Fibroblast of lung (primary cell): ENCODE measurements around the gene PDE3A. TPM values are rescaled to one million over a fixed set of nuclear protein-coding genes. Genes with fewer than 3 reads are reported as not detected.

Experiments used
- DNase-seq, 2 donors: peaks; one replicate each; pipeline versions ENCODE4 v3.0.0 to v3.0.0-alpha.2; 2010; ENCODE audit warnings: low read depth in 2 of 2
- H2AFZ ChIP-seq: 2 replicates; pipeline ENCODE4 v1.5.1; 2012; ENCODE audit warnings: low read length, control low read depth, inconsistent platforms
- H3K27ac ChIP-seq: 2 replicates; pipeline ENCODE4 v1.5.1; 2011; ENCODE audit warnings: low read length, control low read depth; ENCODE audit not compliant: insufficient read depth
- H3K27me3 ChIP-seq: 2 replicates; pipeline ENCODE4 v1.5.1; 2011; ENCODE audit warnings: mild to moderate bottlenecking, low read length; ENCODE audit not compliant: control insufficient read depth, insufficient read depth
- H3K36me3 ChIP-seq: 2 replicates; pipeline ENCODE4 v1.5.1; 2011; ENCODE audit warnings: low read length; ENCODE audit not compliant: control insufficient read depth, insufficient read depth
- H3K4me1 ChIP-seq: 2 replicates; pipeline ENCODE4 v1.5.1; 2011; ENCODE audit warnings: low read length; ENCODE audit not compliant: control insufficient read depth, insufficient read depth; ENCODE audit errors: extremely low read depth
- H3K4me2 ChIP-seq: 2 replicates; pipeline ENCODE4 v1.5.1; 2011; ENCODE audit warnings: low read length, control low read depth; ENCODE audit not compliant: insufficient read depth; ENCODE audit errors: extremely low read depth
- H3K4me3 ChIP-seq, 4 experiments: fragments of 200-600 bp in 1 of 4; sonication (generic) in 1 of 4; replicated peaks in 1 of 4; 2 replicates each; pipeline ENCODE4 v1.5.1; 2011 to 2016; ENCODE audit warnings: low read length in 4 of 4, low read depth in 3 of 4, mild to moderate bottlenecking in 3 of 4, control low read depth in 2 of 4, inconsistent platforms in 1 of 4, mixed read lengths in 1 of 4; ENCODE audit not compliant: insufficient read depth in 1 of 4; ENCODE audit errors: control extremely low read depth in 1 of 4
- H3K79me2 ChIP-seq: 2 replicates; pipeline ENCODE4 v1.5.1; 2012; ENCODE audit warnings: mild to moderate bottlenecking, low read length, inconsistent platforms; ENCODE audit not compliant: control insufficient read depth, insufficient read depth
- H3K9ac ChIP-seq: 2 replicates; pipeline ENCODE4 v1.5.1; 2011; ENCODE audit warnings: mild to moderate bottlenecking, low read length, control low read depth; ENCODE audit not compliant: insufficient read depth
- H3K9me3 ChIP-seq: 2 replicates; pipeline ENCODE4 v1.5.1; 2012; ENCODE audit warnings: low read depth, low read length; ENCODE audit not compliant: control insufficient read depth, insufficient read depth
- H4K20me1 ChIP-seq: 2 replicates; pipeline ENCODE4 v1.5.1; 2011; ENCODE audit warnings: low read length; ENCODE audit not compliant: control insufficient read depth, insufficient read depth; ENCODE audit errors: extremely low read depth
- EZH2 ChIP-seq: IDR thresholded peaks from 2 replicates; pipeline ENCODE4 v1.5.1; 2012; ENCODE audit warnings: low read length, control low read depth, mild to moderate bottlenecking; ENCODE audit errors: missing control alignments
- polyA plus RNA-seq, 2 donors: library from polyadenylated mRNA; depleted of rRNA in 1 of 2; stranded (reverse) in 1 of 2; unstranded in 1 of 2; fragments of >200 nt; gene quantifications; 2 replicates each; pipeline ENCODE4 v1.2.1, GENCODE V29; 2011 to 2012; ENCODE audit warnings: missing spikeins in 1 of 2
- total RNA-seq: library from RNA; depleted of rRNA; stranded (reverse); fragments of >200 nt; gene quantifications from 2 replicates; pipeline ENCODE4 v1.2.1, GENCODE V29; 2014
- TF ChIP-seq, protein P1 (sequence below), 2 donors: IDR thresholded peaks in 1 of 2; conservative IDR thresholded peaks in 1 of 2; 1 replicate in 1 of 2; 2 replicates in 1 of 2; pipeline ENCODE4 v1.5.1; 2011 to 2012; ENCODE audit warnings: low read length in 2 of 2, control low read depth in 1 of 2, inconsistent platforms in 1 of 2, low read depth in 1 of 2, mild to moderate bottlenecking in 1 of 2

PDE3A gene
- total and polyA plus RNA-seq, 2 donors (not counting 1 experiment from before 2014, with no cell fraction given): 0.17 to 2.7 TPM

DNA sequence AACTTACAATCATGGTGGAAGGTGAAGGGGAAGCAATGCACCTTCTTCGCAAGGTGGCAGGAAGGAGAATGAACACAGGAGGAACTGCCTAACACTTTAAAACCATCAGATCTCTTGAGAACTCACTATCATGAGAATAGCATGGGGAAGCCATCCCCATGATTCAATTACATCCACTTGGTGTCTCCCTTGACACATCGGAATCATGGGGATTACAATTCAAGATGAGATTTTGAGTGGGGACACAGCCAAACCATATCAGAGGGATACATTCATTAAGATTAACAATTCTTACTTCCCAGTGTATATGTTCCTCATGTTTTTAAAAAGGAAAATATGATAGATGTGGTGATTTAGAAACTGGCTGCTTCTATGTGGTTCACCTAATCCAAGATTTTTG lies 117.9 kb downstream of the PDE3A start:
- H3K27ac ChIP-seq: no peak overlapping the region
- no peaks in the 10 kb centered on the region for H3K79me2 ChIP-seq

DNA sequence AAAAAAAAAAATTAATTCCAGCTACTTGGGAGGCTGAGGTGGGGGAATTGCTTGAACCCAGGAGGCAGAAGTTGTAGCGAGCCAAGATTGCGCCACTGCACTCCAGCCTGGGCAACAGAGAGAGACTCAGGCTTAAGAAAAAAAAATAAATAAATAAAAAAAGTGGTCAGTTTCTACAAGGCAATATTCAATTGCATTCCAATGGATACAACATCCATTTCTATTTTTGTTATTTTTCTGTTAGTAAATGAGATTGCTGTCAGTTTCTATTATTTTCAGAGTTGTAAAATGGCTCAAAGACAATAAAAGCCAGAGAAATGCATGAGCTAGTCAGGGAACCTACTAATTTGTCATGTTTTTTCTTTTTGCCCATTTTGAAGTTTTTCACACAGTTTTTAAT lies 119.2 kb downstream of the PDE3A start:
- no peak overlapping the region for H3K9ac ChIP-seq
- H3K4me3 ChIP-seq: no peak overlapping the region
- no peak for DNase-seq
- H3K9me3 ChIP-seq: no peaks in the 10 kb centered on the region
- H3K4me1 ChIP-seq: peaks cover 3% of the 10 kb centered on the region
- no peaks in the 10 kb centered on the region for H3K27me3 ChIP-seq
- no peak for TF ChIP-seq EZH2
- TF ChIP-seq, protein P1, sequence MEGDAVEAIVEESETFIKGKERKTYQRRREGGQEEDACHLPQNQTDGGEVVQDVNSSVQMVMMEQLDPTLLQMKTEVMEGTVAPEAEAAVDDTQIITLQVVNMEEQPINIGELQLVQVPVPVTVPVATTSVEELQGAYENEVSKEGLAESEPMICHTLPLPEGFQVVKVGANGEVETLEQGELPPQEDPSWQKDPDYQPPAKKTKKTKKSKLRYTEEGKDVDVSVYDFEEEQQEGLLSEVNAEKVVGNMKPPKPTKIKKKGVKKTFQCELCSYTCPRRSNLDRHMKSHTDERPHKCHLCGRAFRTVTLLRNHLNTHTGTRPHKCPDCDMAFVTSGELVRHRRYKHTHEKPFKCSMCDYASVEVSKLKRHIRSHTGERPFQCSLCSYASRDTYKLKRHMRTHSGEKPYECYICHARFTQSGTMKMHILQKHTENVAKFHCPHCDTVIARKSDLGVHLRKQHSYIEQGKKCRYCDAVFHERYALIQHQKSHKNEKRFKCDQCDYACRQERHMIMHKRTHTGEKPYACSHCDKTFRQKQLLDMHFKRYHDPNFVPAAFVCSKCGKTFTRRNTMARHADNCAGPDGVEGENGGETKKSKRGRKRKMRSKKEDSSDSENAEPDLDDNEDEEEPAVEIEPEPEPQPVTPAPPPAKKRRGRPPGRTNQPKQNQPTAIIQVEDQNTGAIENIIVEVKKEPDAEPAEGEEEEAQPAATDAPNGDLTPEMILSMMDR (conservative IDR thresholded peaks at IDR 0.05 in 1 of 2, IDR thresholded peaks at IDR 0.05 in 1 of 2; ENCODE audit: low read depth in 1 of 2, low read length in 2 of 2): no peak
- H4K20me1 ChIP-seq: no peaks in the 10 kb centered on the region
- H3K27ac ChIP-seq: no peak overlapping the region
- H3K4me2 ChIP-seq: no peak overlapping the region
- no peaks in the 10 kb centered on the region for H3K79me2 ChIP-seq
- H3K36me3 ChIP-seq: no peaks in the 10 kb centered on the region
- H2AFZ ChIP-seq: no peak overlapping the region

More for the DNA sequence above, 117.9 kb downstream of the PDE3A start:
- DNase-seq: peak in 1 of 2 donors; percentile 49
- Histone ChIP-seq H4K20me1 (no peaks in the 10 kb centered on the region), H3K9ac (no peak overlapping the region), H3K27me3 (no peaks in the 10 kb centered on the region), H3K36me3 (no peaks in the 10 kb centered on the region), H3K4me3 (no peak overlapping the region), H3K9me3 (no peaks in the 10 kb centered on the region), H3K4me1 (peaks cover 3% of the 10 kb centered on the region), H2AFZ (no peak overlapping the region), H3K4me2 (peak overlapping the region; percentile 48)
- TF ChIP-seq, protein P1 (conservative IDR thresholded peaks at IDR 0.05 in 1 of 2, IDR thresholded peaks at IDR 0.05 in 1 of 2; ENCODE audit: low read depth in 1 of 2, low read length in 2 of 2): peak in 1 of 2 donors; percentile 6
- no peak for TF ChIP-seq EZH2

DNA sequence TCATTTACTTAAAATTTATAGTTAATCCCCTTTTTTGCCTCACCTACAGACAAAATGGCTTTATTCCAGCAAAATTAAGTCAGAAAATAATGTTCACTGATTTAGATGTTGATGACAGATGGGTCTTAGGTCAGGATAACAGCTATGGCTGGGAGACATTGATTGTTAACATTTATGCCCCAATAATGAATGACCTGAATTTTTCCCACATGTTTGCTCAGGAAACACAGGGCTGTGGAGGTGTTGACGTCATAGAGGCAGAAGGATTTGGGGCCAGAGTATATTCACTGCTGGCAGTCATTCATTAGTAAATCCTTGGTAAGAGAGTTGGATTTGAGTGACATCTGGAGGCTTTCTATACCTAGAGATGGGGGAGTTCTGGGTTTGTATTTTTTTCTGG lies 121.3 kb downstream of the PDE3A start:
- Histone ChIP-seq H3K4me2 (no peak overlapping the region), H3K9me3 (no peaks in the 10 kb centered on the region), H2AFZ (no peak overlapping the region), H3K79me2 (no peaks in the 10 kb centered on the region), H4K20me1 (no peaks in the 10 kb centered on the region), H3K4me1 (peaks cover 9% of the 10 kb centered on the region), H3K27me3 (no peaks in the 10 kb centered on the region), H3K36me3 (no peaks in the 10 kb centered on the region), H3K4me3 (no peak overlapping the region), H3K27ac (no peak overlapping the region), H3K9ac (no peak overlapping the region)
- peak in 1 of 2 donors; percentile 35 for DNase-seq
- no peak for TF ChIP-seq EZH2
- TF ChIP-seq, protein P1 (conservative IDR thresholded peaks at IDR 0.05 in 1 of 2, IDR thresholded peaks at IDR 0.05 in 1 of 2; ENCODE audit: low read depth in 1 of 2, low read length in 2 of 2): no peak
